ENCODE measurements around the gene RNF43.

RNF43 gene

GRCh38 chr17:58368860-58369213, 48.5 kb downstream of the RNF43 start:
- Mint-ChIP-seq H3K9me3 (no peaks in the 10 kb centered on the region), H3K27ac (peak overlapping the region; percentile 71), H3K4me1 (peaks cover 38% of the 10 kb centered on the region), H3K27me3 (ENCODE audit: low read depth, poor library complexity) (peaks cover 4% of the 10 kb centered on the region), H3K4me3 (no peak overlapping the region), H3K36me3 (ENCODE audit: low read depth) (no peaks in the 10 kb centered on the region)
- DNase-seq = no peak
- TF ChIP-seq, protein P1, sequence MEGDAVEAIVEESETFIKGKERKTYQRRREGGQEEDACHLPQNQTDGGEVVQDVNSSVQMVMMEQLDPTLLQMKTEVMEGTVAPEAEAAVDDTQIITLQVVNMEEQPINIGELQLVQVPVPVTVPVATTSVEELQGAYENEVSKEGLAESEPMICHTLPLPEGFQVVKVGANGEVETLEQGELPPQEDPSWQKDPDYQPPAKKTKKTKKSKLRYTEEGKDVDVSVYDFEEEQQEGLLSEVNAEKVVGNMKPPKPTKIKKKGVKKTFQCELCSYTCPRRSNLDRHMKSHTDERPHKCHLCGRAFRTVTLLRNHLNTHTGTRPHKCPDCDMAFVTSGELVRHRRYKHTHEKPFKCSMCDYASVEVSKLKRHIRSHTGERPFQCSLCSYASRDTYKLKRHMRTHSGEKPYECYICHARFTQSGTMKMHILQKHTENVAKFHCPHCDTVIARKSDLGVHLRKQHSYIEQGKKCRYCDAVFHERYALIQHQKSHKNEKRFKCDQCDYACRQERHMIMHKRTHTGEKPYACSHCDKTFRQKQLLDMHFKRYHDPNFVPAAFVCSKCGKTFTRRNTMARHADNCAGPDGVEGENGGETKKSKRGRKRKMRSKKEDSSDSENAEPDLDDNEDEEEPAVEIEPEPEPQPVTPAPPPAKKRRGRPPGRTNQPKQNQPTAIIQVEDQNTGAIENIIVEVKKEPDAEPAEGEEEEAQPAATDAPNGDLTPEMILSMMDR (IDR thresholded peaks at IDR 0.05) = no peak

All from nephron progenitor cell (in vitro differentiated cells).